Mesenchymal stem cell (in vitro differentiated cells and primary cell): Measurements from ENCODE around the gene TMEM179.

Source experiments
- DNase-seq: peaks from one replicate; pipeline ENCODE4 v3.0.0-alpha.2; 2013
- H2AFZ ChIP-seq: one replicate; pipeline ENCODE4 v1.6.1; 2013; ENCODE audit warnings: low read depth, mild to moderate bottlenecking, control low read depth, inconsistent platforms, low read length, moderate library complexity
- H2AK5ac ChIP-seq: 2 replicates; pipeline ENCODE4 v1.6.1; 2013; ENCODE audit warnings: low read length, moderate library complexity, mild to moderate bottlenecking, inconsistent platforms; ENCODE audit not compliant: severe bottlenecking
- H2BK120ac ChIP-seq: one replicate; pipeline ENCODE4 v1.6.1; 2013; ENCODE audit warnings: low read depth, mild to moderate bottlenecking, inconsistent platforms, low read length, moderate library complexity
- H2BK12ac ChIP-seq, 2 experiments: one replicate each; pipeline ENCODE4 v1.6.1; 2013; ENCODE audit warnings: inconsistent platforms in 2 of 2, low read length in 2 of 2, mild to moderate bottlenecking in 2 of 2, moderate library complexity in 2 of 2, control low read depth in 1 of 2
- H2BK15ac ChIP-seq: one replicate; pipeline ENCODE4 v1.6.1; 2013; ENCODE audit warnings: mild to moderate bottlenecking, low read depth, inconsistent platforms; ENCODE audit not compliant: poor library complexity, severe bottlenecking
- H2BK5ac ChIP-seq: 2 replicates; pipeline ENCODE4 v1.6.1; 2013; ENCODE audit warnings: low read depth, mild to moderate bottlenecking, low read length, control low read depth, inconsistent platforms; ENCODE audit not compliant: poor library complexity, severe bottlenecking
- H3K14ac ChIP-seq, 2 experiments: one replicate each; pipeline ENCODE4 v1.6.1; 2013; ENCODE audit warnings: inconsistent platforms in 2 of 2, low read length in 2 of 2, control low read depth in 1 of 2, mild to moderate bottlenecking in 1 of 2, moderate library complexity in 1 of 2
- H3K18ac ChIP-seq, 2 experiments: one replicate each; pipeline ENCODE4 v1.6.1; 2013; ENCODE audit warnings: inconsistent platforms in 2 of 2, low read length in 2 of 2, control low read depth in 1 of 2, low read depth in 1 of 2, mild to moderate bottlenecking in 1 of 2
- H3K23ac ChIP-seq, 2 experiments: one replicate each; pipeline ENCODE4 v1.6.1; 2013; ENCODE audit warnings: inconsistent platforms in 2 of 2, low read length in 2 of 2, mild to moderate bottlenecking in 2 of 2, moderate library complexity in 2 of 2, control low read depth in 1 of 2
- H3K27ac ChIP-seq: 2 replicates; pipeline ENCODE4 v1.5.1; 2013; ENCODE audit warnings: mild to moderate bottlenecking, moderate library complexity, low read length, control low read depth, inconsistent platforms; ENCODE audit not compliant: poor library complexity, severe bottlenecking
- H3K27me3 ChIP-seq, 2 experiments: 2 replicates each; pipeline versions ENCODE4 v1.6.1 to v1.7.0; 2013; ENCODE audit warnings: low read length in 2 of 2, mild to moderate bottlenecking in 2 of 2, moderate library complexity in 2 of 2, control low read depth in 1 of 2, inconsistent platforms in 1 of 2; ENCODE audit not compliant: control insufficient read depth in 1 of 2, insufficient read depth in 1 of 2
- H3K36me3 ChIP-seq, 2 experiments: 2 replicates each; pipeline versions ENCODE4 v1.6.1 to v1.7.0; 2013; ENCODE audit warnings: low read length in 2 of 2, control low read depth in 1 of 2, inconsistent platforms in 1 of 2, low read depth in 1 of 2, mild to moderate bottlenecking in 1 of 2; ENCODE audit not compliant: insufficient read depth in 2 of 2, control insufficient read depth in 1 of 2
- H3K4ac ChIP-seq, 2 experiments: one replicate each; pipeline ENCODE4 v1.6.1; 2013; ENCODE audit warnings: inconsistent platforms in 2 of 2, low read length in 2 of 2, mild to moderate bottlenecking in 2 of 2, moderate library complexity in 2 of 2, control low read depth in 1 of 2, low read depth in 1 of 2
- H3K4me1 ChIP-seq: 2 replicates; pipeline ENCODE4 v1.6.1; 2013; ENCODE audit warnings: low read depth, low read length, control low read depth; ENCODE audit not compliant: control insufficient read depth, insufficient read depth
- H3K4me2 ChIP-seq: 2 replicates; pipeline ENCODE4 v1.6.1; 2013; ENCODE audit warnings: low read length, mild to moderate bottlenecking, inconsistent platforms; ENCODE audit not compliant: poor library complexity, severe bottlenecking
- H3K4me3 ChIP-seq, 2 experiments: 2 replicates each; pipeline versions ENCODE4 v1.5.1 to v1.7.0; 2013; ENCODE audit warnings: low read length in 2 of 2, mild to moderate bottlenecking in 2 of 2, control low read depth in 1 of 2, low read depth in 1 of 2; ENCODE audit not compliant: insufficient read depth in 1 of 2
- H3K79me1 ChIP-seq: replicated peaks from 2 replicates; pipeline ENCODE4 v1.6.1; 2013; ENCODE audit warnings: mild to moderate bottlenecking, control low read depth, low read length, inconsistent platforms; ENCODE audit not compliant: poor library complexity, severe bottlenecking
- H3K9ac ChIP-seq: 2 replicates; pipeline ENCODE4 v1.7.0; 2013; ENCODE audit warnings: mild to moderate bottlenecking, low read length, moderate library complexity
- H3K9me3 ChIP-seq: 2 replicates; pipeline ENCODE4 v1.7.0; 2013; ENCODE audit warnings: mild to moderate bottlenecking, low read length; ENCODE audit not compliant: control insufficient read depth
- H4K8ac ChIP-seq: one replicate; pipeline ENCODE4 v1.6.1; 2013; ENCODE audit warnings: inconsistent platforms, mild to moderate bottlenecking, low read length, moderate library complexity
- H4K91ac ChIP-seq: one replicate; pipeline ENCODE4 v1.6.1; 2013; ENCODE audit warnings: mild to moderate bottlenecking, low read length, inconsistent platforms
- WGBS: methylation state at CpG from one replicate; pipeline ENCODE4 v1.1.7; 2013; ENCODE audit warnings: mixed read lengths; 5-methylcytosine and 5-hydroxymethylcytosine counted together

TMEM179 gene

DNA sequence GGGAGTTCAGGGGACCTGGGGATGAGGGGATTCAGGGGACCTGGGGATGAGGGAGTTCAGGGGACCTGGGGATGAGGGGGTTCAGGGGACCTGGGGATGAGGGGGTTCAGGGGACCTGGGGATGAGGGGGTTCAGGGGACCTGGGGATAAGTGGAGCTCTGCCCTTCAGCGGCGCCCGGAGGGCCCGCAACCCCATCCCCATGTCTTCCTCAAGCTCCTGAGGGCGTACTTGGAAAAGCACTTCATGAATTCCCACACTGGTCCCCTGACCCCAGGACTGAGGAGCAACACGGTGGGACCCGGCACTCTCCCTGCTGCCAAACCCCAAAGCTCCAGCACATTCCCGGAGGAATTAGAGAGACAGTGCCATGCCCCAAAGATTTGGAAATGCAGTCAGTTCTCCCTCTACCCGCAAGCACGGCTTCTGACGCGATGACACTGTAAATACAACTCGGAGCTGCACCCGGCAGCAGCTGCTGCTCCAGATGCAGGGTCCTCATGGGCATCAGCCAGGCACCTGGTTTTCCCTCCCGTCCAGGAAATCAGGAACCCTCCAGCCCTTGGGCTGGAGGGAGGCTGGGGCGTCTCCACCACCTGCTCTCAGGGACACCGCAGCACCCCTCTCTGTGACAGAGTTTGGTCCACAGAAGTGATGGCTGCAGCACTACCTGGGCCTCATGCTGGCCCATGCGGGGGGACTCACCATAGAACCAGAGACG lies 57.8 kb downstream of the TMEM179 start:
- no peak overlapping the region for H3K4me2 ChIP-seq
- no peak overlapping the region for H3K23ac ChIP-seq
- H2BK15ac ChIP-seq: no peak overlapping the region
- WGBS: 87% methylated on average over 19 of the region's 19 CpGs
- no peak overlapping the region for H2AFZ ChIP-seq
- H4K8ac ChIP-seq: no peak overlapping the region
- H3K18ac ChIP-seq: no peak overlapping the region
- no peak overlapping the region for H3K4ac ChIP-seq
- no peak overlapping the region for H2BK120ac ChIP-seq
- no peak overlapping the region for H2BK12ac ChIP-seq
- no peak overlapping the region for H4K91ac ChIP-seq
- no peak overlapping the region for H3K4me3 ChIP-seq
- H3K36me3 ChIP-seq: no peaks in the 10 kb centered on the region
- no peak overlapping the region for H2AK5ac ChIP-seq
- no peaks in the 10 kb centered on the region for H3K79me1 ChIP-seq
- no peak overlapping the region for H3K9ac ChIP-seq
- no peak overlapping the region for H3K14ac ChIP-seq
- peaks cover 24 to 56% of the 10 kb centered on the region in 2 experiments for H3K27me3 ChIP-seq
- no peak for DNase-seq
- H3K4me1 ChIP-seq: no peaks in the 10 kb centered on the region
- no peak overlapping the region for H2BK5ac ChIP-seq
- H3K9me3 ChIP-seq: no peaks in the 10 kb centered on the region
- no peak overlapping the region for H3K27ac ChIP-seq

DNA sequence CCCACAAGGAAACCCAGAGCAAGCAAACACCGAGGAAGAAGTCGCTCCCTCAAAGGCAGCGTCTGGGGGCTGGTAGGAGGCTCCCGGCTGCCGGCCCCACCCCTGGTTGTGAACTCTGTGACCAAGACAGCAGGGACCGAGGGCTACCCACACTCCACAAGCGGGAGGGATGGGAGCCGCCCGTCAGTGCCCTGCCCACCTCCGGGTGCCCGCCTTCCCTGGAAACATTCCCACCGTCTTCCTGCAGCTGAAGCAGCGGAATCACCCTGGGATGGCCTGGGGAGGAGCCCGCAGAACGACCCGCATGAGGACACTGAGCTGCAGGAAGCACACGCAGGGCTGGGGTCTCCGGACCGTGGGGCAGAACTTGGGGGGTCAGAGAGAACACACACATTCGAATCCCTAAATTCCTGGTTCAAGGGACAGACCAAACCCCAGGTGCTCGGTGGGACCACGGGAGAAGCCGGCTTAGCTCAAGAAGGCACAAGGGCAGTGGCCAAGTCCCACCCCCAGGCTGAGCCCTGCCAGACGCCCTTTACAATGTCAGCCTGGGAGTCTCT lies 58.5 kb downstream of the TMEM179 start:
- no peak overlapping the region for H2BK15ac ChIP-seq
- no peak overlapping the region for H2AFZ ChIP-seq
- H4K91ac ChIP-seq: no peak overlapping the region
- H3K27ac ChIP-seq: no peak overlapping the region
- no peak overlapping the region for H2AK5ac ChIP-seq
- H4K8ac ChIP-seq: no peak overlapping the region
- H3K14ac ChIP-seq: no peak overlapping the region
- no peaks in the 10 kb centered on the region for H3K36me3 ChIP-seq
- no peak overlapping the region for H2BK12ac ChIP-seq
- H3K4me2 ChIP-seq: no peak overlapping the region
- no peaks in the 10 kb centered on the region for H3K4me1 ChIP-seq
- no peak overlapping the region for H3K4me3 ChIP-seq
- H3K79me1 ChIP-seq: no peaks in the 10 kb centered on the region
- no peak overlapping the region for H2BK5ac ChIP-seq
- no peak overlapping the region for H3K4ac ChIP-seq
- H3K27me3 ChIP-seq: peaks cover 24 to 56% of the 10 kb centered on the region in 2 experiments
- no peak overlapping the region for H3K23ac ChIP-seq
- no peak overlapping the region for H2BK120ac ChIP-seq
- no peak overlapping the region for H3K18ac ChIP-seq
- WGBS: 73% methylated on average over 24 of the region's 24 CpGs
- no peak for DNase-seq
- H3K9me3 ChIP-seq: no peaks in the 10 kb centered on the region
- H3K9ac ChIP-seq: no peak overlapping the region

DNA sequence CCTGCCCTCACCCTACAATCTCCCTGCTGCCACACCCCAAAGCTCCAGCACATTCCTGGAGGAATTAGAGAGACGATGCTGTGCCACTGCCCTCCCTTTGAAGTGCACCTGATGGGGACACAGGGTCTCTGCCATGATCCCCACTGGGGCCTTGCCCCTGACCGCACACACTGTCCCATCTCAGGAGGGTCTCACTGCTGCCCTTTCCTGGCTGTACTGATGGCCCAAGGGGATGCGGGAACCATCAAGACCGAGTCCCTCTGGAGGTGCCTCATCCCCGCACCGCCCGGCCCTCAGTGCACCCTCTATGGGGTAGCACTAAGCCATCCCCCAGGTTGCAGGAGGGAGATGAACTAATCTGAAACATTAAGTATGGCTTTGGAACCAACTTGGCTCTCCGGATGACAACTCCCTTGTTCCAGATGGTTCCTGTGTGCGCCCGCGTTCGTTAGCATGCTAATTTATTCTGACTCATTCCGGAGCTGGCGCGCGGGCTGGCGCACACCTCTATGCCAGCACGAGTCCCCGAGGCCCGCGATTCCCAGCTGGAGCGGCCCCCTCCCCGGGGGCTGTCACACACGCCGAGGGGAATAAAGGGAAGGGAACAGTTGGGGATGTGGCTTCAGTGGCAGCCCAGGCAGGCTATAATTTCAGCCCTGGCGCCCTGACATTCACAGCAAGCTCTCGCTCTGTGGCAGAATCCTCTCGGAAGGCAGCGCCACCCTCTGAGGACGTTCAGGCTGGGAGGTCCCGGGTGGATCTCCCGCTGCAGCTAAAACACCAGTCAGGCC lies 59.2 kb downstream of the TMEM179 start:
- Histone ChIP-seq H3K79me1 (no peaks in the 10 kb centered on the region), H3K9ac (no peak overlapping the region), H2BK12ac (no peak overlapping the region), H3K18ac (no peak overlapping the region), H3K9me3 (no peaks in the 10 kb centered on the region), H3K23ac (no peak overlapping the region), H3K27me3 (peaks cover 22 to 53% of the 10 kb centered on the region in 2 experiments), H3K4me2 (no peak overlapping the region), H3K4ac (no peak overlapping the region), H3K14ac (no peak overlapping the region), H3K4me1 (no peaks in the 10 kb centered on the region), H4K91ac (no peak overlapping the region), H3K4me3 (no peak overlapping the region), H2AK5ac (no peak overlapping the region), H3K27ac (no peak overlapping the region), H2AFZ (no peak overlapping the region), H4K8ac (no peak overlapping the region), H2BK15ac (no peak overlapping the region), H3K36me3 (no peaks in the 10 kb centered on the region), H2BK120ac (no peak overlapping the region), H2BK5ac (no peak overlapping the region)
- no peak for DNase-seq
- 85% methylated on average over 32 of the region's 32 CpGs for WGBS

DNA sequence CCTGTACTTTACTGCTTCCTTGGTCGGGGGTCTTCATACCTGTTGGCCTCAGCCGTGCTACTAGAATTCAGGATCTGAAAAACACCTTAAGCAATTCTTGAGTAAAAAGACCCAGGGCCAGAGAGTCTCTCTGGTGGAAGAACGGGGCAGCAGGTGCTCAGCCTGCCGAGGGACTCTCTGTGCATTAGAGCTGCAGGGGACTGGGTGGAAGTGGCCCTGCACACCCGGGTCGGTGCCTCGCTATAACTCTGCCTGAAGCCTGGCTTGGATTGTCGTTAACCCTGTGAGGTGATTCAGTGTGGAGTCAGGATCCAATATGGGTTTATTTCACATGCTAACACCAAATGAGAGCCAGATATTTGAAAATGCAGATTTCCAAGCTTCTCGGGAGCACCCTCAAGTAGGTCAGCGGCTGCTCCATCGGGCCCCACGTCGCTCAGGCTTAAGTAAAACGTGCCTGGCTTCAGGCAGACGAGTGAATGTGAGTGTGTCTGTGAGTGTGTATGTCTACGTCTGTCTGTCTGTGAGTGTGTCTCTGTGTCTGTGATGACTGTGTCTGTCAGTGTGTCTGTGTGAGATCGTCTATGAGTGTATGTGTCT lies 60.1 kb downstream of the TMEM179 start:
- Histone ChIP-seq H4K91ac (no peak overlapping the region), H3K79me1 (no peaks in the 10 kb centered on the region), H3K4me2 (no peak overlapping the region), H3K27ac (no peak overlapping the region), H2BK12ac (no peak overlapping the region), H3K23ac (no peak overlapping the region), H3K4me3 (no peak overlapping the region), H4K8ac (no peak overlapping the region), H3K9ac (no peak overlapping the region), H3K4ac (no peak overlapping the region), H3K9me3 (no peaks in the 10 kb centered on the region), H3K27me3 (peaks cover 17 to 48% of the 10 kb centered on the region in 2 experiments), H3K36me3 (no peaks in the 10 kb centered on the region), H2BK15ac (no peak overlapping the region), H2AK5ac (no peak overlapping the region), H3K14ac (no peak overlapping the region), H2BK5ac (no peak overlapping the region), H2AFZ (no peak overlapping the region), H2BK120ac (no peak overlapping the region), H3K4me1 (no peaks in the 10 kb centered on the region), H3K18ac (no peak overlapping the region)
- 83% methylated on average over 17 of the region's 17 CpGs for WGBS
- no peak for DNase-seq
